ENCODE results near the gene CDK2AP2. TPM values are rescaled to one million over a fixed set of nuclear protein-coding genes. Genes with fewer than 3 reads are reported as not detected.
A peak's percentile ranks its signal among the peaks of the same experiment; 100 is the strongest.

The CDK2AP2 gene
- total RNA-seq, 1 donor from 2014 or later = 27.8 TPM

DNA sequence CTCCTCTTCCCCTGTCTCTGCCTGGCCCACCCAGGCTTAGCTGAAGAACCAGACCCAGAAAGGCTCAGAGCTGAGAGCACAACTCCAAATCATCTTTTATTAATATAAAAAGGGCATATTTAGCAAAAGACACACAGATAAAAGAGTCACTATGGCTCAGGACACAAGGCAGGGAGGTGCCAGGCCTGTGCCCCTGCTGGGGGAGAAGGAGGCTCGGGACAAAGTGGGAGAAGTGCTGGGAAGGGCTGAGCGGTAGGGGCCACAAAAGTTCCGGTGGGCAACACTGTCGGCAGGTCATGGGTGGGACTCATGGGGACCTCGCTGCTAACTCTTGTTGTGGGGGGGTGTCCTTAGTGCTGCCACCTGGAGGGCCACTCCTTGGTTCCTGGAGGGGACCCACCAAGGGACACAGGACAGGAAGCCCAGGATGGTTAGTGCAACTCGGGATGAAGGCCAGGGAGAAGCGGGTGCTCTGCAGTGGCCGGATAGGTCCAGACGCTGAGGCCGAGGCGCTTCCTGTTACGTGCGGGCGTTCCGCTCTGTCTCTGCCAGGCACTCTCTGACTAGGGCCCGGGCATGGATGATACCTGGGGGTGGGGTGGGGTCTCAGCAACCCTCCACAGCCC, 1.4 kb downstream of the CDK2AP2 start:
- no peak for DNase-seq (ENCODE audit: low spot score)
- peak overlapping the region; percentile 85 for H3K4me3 Mint-ChIP-seq (ENCODE audit: unreplicated experiment)
- H3K36me3 Mint-ChIP-seq (ENCODE audit: low read depth, unreplicated experiment) = peaks cover 5% of the 10 kb centered on the region
- H3K9me3 Mint-ChIP-seq (ENCODE audit: unreplicated experiment) = no peaks in the 10 kb centered on the region
- peak overlapping the region; percentile 64 for H3K27ac Mint-ChIP-seq (ENCODE audit: unreplicated experiment)
- H3K4me1 Mint-ChIP-seq (ENCODE audit: unreplicated experiment) = peaks cover 21% of the 10 kb centered on the region
- H3K27me3 Mint-ChIP-seq (ENCODE audit: unreplicated experiment) = peaks cover 11% of the 10 kb centered on the region
- TF ChIP-seq, protein P1, sequence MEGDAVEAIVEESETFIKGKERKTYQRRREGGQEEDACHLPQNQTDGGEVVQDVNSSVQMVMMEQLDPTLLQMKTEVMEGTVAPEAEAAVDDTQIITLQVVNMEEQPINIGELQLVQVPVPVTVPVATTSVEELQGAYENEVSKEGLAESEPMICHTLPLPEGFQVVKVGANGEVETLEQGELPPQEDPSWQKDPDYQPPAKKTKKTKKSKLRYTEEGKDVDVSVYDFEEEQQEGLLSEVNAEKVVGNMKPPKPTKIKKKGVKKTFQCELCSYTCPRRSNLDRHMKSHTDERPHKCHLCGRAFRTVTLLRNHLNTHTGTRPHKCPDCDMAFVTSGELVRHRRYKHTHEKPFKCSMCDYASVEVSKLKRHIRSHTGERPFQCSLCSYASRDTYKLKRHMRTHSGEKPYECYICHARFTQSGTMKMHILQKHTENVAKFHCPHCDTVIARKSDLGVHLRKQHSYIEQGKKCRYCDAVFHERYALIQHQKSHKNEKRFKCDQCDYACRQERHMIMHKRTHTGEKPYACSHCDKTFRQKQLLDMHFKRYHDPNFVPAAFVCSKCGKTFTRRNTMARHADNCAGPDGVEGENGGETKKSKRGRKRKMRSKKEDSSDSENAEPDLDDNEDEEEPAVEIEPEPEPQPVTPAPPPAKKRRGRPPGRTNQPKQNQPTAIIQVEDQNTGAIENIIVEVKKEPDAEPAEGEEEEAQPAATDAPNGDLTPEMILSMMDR (IDR thresholded peaks at IDR 0.05; ENCODE audit: unreplicated experiment) = peak; percentile 34

DNA sequence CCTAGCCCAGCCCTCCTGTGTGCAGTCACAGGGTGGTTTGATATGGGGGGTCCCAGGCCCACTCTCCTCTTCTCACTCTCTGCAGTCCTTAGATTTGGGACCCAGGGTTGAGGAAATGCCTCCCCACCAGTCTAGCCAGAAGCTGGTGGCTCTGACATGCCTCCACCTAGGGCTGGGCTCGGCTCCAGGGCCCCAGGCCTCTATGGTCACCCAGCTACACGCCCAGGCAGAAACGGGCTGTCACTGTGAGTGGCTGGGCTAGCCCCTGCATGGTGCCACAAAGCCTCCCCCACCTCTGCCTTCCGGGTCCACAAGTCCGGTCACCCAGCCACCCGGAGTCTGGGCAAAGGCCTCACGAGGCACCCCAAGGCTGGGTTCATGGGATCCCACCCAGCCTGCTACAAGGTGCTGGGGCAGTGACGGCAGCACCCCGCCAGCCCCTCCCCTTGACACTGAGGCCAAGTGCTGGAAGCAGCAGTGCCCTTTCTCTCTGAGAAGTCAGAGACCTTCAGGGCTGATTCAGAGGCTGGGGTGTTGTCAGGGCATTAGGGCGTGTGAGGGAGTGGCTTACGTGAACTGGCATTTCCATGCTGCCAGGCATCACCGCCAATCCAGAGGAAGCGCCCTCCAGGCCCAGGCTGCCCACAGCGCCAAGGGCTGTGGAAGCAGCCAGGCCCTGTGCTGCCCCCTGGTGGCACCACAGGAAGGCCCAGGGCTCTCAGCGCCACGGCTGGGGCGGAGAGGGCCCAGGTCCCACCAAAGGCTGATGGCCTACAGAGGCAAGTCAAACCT, 2.2 kb downstream of the CDK2AP2 start:
- H3K4me1 Mint-ChIP-seq (ENCODE audit: unreplicated experiment) = peaks cover 21% of the 10 kb centered on the region
- no peak overlapping the region for H3K27ac Mint-ChIP-seq (ENCODE audit: unreplicated experiment)
- H3K36me3 Mint-ChIP-seq (ENCODE audit: low read depth, unreplicated experiment) = peaks cover 7% of the 10 kb centered on the region
- H3K4me3 Mint-ChIP-seq (ENCODE audit: unreplicated experiment) = peak overlapping the region; percentile 85
- H3K9me3 Mint-ChIP-seq (ENCODE audit: unreplicated experiment) = no peaks in the 10 kb centered on the region
- peak; percentile 89 for DNase-seq (ENCODE audit: low spot score)
- TF ChIP-seq, protein P1 (IDR thresholded peaks at IDR 0.05; ENCODE audit: unreplicated experiment) = peak; percentile 80
- peaks cover 11% of the 10 kb centered on the region for H3K27me3 Mint-ChIP-seq (ENCODE audit: unreplicated experiment)

DNA sequence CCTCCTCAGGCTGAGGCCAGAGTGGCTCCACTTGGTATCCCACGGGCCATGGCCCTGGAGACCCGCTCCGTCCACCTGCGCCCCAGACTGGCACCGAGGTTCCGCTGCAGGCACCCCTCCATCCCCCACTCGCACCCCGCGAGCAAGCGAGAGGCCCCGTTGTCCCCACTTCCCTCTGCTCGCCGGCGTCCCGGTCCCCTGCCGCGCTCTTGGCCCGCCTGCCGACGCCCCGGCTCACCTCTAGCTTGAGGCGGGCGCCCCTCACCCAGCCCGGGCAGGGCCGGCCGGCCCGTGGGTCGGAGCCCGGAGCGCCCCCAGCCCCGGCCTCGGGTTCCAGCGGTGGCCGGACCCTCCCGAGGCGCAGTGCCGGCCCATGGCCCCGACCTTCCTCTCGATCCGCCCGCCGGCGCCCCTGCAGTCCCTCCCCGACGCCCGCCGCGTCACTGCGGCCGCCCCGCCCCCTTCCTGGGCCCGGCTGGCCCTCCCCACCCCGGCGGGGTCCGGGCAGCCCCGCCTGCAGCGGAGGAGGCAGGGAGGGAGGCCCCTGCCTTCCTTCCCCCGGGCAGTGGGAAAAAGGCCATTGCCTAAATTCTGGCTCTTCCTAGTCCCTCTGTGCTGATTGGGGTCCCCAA, 2.9 kb downstream of the CDK2AP2 start, which contains the start of gene PITPNM1:
Gene PITPNM1 (minus strand): TSS at position 414 of the 632 bp plus-strand sequence. CDS start 1,183 bp downstream, outside the sequence.
- peak; percentile 38 for DNase-seq (ENCODE audit: low spot score)
- TF ChIP-seq, protein P1 (IDR thresholded peaks at IDR 0.05; ENCODE audit: unreplicated experiment) = no peak
- no peaks in the 10 kb centered on the region for H3K9me3 Mint-ChIP-seq (ENCODE audit: unreplicated experiment)
- no peak within 1 kb of the TSS for H3K27ac Mint-ChIP-seq (ENCODE audit: unreplicated experiment)
- H3K27me3 Mint-ChIP-seq (ENCODE audit: unreplicated experiment) = peaks cover 11% of the 10 kb centered on the region
- H3K4me3 Mint-ChIP-seq (ENCODE audit: unreplicated experiment) = peak within 1 kb of the TSS; percentile 81
- peaks cover 11% of the 10 kb centered on the region for H3K36me3 Mint-ChIP-seq (ENCODE audit: low read depth, unreplicated experiment)
- H3K4me1 Mint-ChIP-seq (ENCODE audit: unreplicated experiment) = peaks cover 21% of the 10 kb centered on the region

DNA sequence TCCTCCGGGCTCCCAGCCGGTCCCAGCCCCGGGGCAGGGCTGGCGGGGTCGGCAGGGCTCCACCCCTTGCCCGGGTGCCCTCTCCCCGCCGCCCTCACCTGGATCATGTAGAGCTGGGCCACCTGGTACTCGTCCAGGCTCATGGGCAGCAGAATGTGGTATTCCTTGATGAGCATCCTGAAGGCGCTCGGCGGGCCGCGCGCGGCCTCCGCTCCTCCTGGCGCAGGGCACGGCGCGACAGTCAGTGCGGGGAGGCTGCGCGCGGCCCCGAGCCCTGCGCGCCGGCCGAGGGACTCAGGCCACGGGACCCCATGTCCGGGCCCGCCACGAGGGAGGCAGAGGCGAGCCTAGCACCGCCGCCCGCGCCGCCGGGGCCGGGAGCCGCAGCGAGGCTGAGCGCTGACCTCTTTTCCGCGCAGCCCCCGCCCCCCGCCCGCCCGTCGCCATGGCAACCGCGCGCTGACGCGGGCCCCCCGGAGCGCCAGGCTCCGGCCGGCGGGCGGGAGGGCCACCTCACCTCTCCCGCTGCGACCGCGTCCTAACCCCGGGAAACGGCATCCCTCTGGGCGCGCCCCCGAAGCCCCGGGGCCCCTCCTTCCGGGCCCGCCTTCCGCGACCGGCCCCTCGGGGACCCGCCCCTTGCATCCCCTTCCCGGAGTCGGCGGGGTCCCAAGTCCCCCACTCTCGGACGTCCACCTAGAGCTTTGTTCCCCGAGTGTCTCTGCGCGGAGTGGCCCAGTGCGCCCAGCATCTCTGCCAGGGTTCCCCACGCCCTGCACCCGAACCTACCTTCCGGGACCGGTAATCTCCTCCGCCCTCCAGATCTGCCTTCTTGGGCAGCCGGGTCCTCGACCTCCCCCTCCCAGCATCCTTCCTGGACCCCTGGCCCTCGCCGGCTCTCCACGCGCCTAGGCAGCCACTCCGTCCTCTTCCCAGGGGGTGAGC, 3.7 kb downstream of the CDK2AP2 start:
- TF ChIP-seq, protein P1 (IDR thresholded peaks at IDR 0.05; ENCODE audit: unreplicated experiment) = no peak
- H3K36me3 Mint-ChIP-seq (ENCODE audit: low read depth, unreplicated experiment) = peaks cover 11% of the 10 kb centered on the region
- no peaks in the 10 kb centered on the region for H3K9me3 Mint-ChIP-seq (ENCODE audit: unreplicated experiment)
- peak; percentile 37 for DNase-seq (ENCODE audit: low spot score)
- H3K27me3 Mint-ChIP-seq (ENCODE audit: unreplicated experiment) = peaks cover 11% of the 10 kb centered on the region
- H3K4me3 Mint-ChIP-seq (ENCODE audit: unreplicated experiment) = peak overlapping the region; percentile 81
- H3K27ac Mint-ChIP-seq (ENCODE audit: unreplicated experiment) = no peak overlapping the region
- peaks cover 17% of the 10 kb centered on the region for H3K4me1 Mint-ChIP-seq (ENCODE audit: unreplicated experiment)

Measured in endothelial cell (in vitro differentiated cells).